DND-41 (cell line): ENCODE measurements around the gene AVL9.
"Not testable (repeated sequence)": the region's sequence is repeated elsewhere in the genome, so short reads cannot be mapped to it uniquely, and the experiment has no call there.

ENCODE experiments used
- CTCF ChIP-seq: IDR thresholded peaks from 2 replicates; pipeline ENCODE4 v1.5.1; 2012; ENCODE audit warnings: borderline replicate concordance, low read length, moderate library complexity, mild to moderate bottlenecking; ENCODE audit not compliant: poor library complexity, severe bottlenecking; ENCODE audit errors: extremely low read depth
- EZH2 ChIP-seq: IDR thresholded peaks from 3 replicates; pipeline ENCODE4 v1.6.1; 2012; ENCODE audit warnings: borderline replicate concordance, low read depth, mild to moderate bottlenecking, moderate library complexity, low read length, inconsistent platforms; ENCODE audit not compliant: severe bottlenecking

DNA sequence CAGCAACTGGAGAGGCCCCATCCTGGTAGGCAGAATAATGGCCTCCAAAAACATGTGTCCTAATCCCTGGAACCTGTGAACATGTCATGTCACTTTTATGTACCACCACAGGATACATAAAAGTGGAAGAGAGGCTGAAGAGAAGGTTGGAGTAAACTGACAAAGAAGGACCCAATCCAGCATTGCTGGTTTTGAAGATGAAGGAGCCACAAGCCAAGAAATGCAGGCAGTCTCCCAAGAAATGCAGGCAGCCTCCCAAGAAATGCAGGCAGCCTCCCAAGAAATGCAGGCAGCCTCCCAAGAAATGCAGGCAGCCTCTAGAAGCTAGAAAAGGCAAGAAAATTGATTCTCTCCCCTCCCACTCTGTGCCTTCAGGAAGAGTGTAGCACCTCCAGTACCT is 142.3 kb downstream of the AVL9 start:
- not testable (repeated sequence) for TF ChIP-seq CTCF, EZH2
